ENCODE data around the gene MCCD1. TPM values are rescaled to one million over a fixed set of nuclear protein-coding genes. Genes with fewer than 3 reads are reported as not detected.

MCCD1 gene
- total and polyA plus RNA-seq, 2 of the 13 experiments (the other 11 are each of a cell fraction or from before 2014, with no cell fraction given) = 0.15 TPM; not detected in 1

- TF ChIP-seq ZNF569 (CRISPR knock-in tag; IDR thresholded peaks at IDR 0.05; ENCODE audit: borderline replicate concordance) (no peak), PHF20 (CRISPR knock-in tag; IDR thresholded peaks at IDR 0.05) (peak; percentile 89), ZNF580 (CRISPR knock-in tag; IDR thresholded peaks at IDR 0.05; ENCODE audit: borderline replicate concordance, low read depth) (peak; percentile 86), ZNF772 (CRISPR knock-in tag; IDR thresholded peaks at IDR 0.05) (peak; percentile 62), PBX3 (CRISPR knock-in tag; IDR thresholded peaks at IDR 0.05; ENCODE audit: borderline replicate concordance) (peak; percentile 74; the same call in 1 of the 2 replicates), ZNF670 (CRISPR knock-in tag; IDR thresholded peaks at IDR 0.05; ENCODE audit: borderline replicate concordance) (peak; percentile 97; the same call in 1 of the 2 replicates), ZNF354B (CRISPR knock-in tag; IDR thresholded peaks at IDR 0.05) (0 out of 2 replicates have a peak, but pooled peaks have one; percentile 71), SNAPC5 (CRISPR knock-in tag; IDR thresholded peaks at IDR 0.05; ENCODE audit: borderline replicate concordance) (0 out of 2 replicates have a peak, but pooled peaks have one; percentile 50), POLR2G (IDR thresholded peaks at IDR 0.05; ENCODE audit: low read depth, low read length) (peak; percentile 97), MED8 (CRISPR knock-in tag; IDR thresholded peaks at IDR 0.05; ENCODE audit: insufficient replicate concordance) (peak; percentile 93), ISL2 (CRISPR knock-in tag; IDR thresholded peaks at IDR 0.05) (peak; percentile 63), ZBTB40 (IDR thresholded peaks at IDR 0.05) (peak; percentile 57), ZBTB40 (CRISPR knock-in tag; IDR thresholded peaks at IDR 0.05) (peak; percentile 86; the same call in 1 of the 2 replicates), ZNF607 (CRISPR knock-in tag; IDR thresholded peaks at IDR 0.05; ENCODE audit: borderline replicate concordance) (peak; percentile 81; the same call in 1 of the 2 replicates), BHLHE40 (IDR thresholded peaks at IDR 0.05; ENCODE audit: low read length) (peak; percentile 24), ONECUT2 (CRISPR knock-in tag; IDR thresholded peaks at IDR 0.05) (peak; percentile 58; the same call in 1 of the 2 replicates), PHF8 (CRISPR knock-in tag; IDR thresholded peaks at IDR 0.05) (peak; percentile 82), MAFF (IDR thresholded peaks at IDR 0.05; ENCODE audit: low read depth, low read length) (no peak), DR1 (CRISPR knock-in tag; IDR thresholded peaks at IDR 0.05) (peak; percentile 100)
Observed at GRCh38 chr6:31541658-31542521, 13.1 kb downstream of the MCCD1 start, which contains the start of gene DDX39B (continued).

Data from HepG2 (cell line).